Measurements from ENCODE around the gene MAK.

DNA sequence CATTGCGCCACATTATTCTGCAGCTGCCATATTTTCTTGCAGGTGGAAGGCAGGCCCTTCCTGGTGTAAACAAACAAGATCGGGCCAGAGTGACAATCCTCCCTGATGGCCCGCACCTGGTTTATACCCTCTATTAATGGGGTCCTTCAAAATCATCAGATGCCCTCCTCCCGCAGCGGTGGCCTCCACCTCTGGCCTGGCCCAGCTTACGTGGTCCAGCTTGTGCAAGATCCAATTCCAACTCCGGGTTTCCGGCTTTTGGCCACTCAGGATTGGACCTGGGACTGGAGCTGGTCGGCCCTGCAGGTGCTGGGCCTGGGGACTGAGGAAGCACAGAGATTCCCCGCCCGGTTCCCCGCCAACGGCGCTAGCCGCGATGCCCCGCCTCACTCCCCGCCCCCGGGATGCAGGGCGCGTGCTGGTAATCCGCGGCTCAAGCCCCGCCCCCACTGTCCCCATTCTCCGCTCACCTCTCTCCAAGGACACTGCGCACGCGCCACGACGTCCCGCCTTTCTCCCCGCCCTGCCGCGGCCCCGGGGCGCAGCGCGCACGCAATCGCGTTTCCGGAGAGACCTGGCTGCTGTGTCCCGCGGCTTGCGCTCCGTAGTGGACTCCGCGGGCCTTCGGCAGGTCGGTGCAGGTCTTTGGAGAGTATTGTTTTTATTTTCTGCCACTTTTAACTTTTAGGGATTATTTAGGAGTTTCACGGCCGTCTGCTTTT, 90.9 kb downstream of the MAK start, which contains the start of gene TMEM14B:
- TF ChIP-seq, protein P1, sequence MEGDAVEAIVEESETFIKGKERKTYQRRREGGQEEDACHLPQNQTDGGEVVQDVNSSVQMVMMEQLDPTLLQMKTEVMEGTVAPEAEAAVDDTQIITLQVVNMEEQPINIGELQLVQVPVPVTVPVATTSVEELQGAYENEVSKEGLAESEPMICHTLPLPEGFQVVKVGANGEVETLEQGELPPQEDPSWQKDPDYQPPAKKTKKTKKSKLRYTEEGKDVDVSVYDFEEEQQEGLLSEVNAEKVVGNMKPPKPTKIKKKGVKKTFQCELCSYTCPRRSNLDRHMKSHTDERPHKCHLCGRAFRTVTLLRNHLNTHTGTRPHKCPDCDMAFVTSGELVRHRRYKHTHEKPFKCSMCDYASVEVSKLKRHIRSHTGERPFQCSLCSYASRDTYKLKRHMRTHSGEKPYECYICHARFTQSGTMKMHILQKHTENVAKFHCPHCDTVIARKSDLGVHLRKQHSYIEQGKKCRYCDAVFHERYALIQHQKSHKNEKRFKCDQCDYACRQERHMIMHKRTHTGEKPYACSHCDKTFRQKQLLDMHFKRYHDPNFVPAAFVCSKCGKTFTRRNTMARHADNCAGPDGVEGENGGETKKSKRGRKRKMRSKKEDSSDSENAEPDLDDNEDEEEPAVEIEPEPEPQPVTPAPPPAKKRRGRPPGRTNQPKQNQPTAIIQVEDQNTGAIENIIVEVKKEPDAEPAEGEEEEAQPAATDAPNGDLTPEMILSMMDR (IDR thresholded peaks at IDR 0.05), result no peak
- TF ChIP-seq EZH2 (IDR thresholded peaks at IDR 0.05; ENCODE audit: borderline replicate concordance, insufficient read depth, low read depth, low read length, poor library complexity, severe bottlenecking), result no peak
